HepG2 (cell line): ENCODE results near the gene PSMC4. TPM values are rescaled to one million over a fixed set of nuclear protein-coding genes. Genes with fewer than 3 reads are reported as not detected.
A peak's percentile ranks its signal among the peaks of the same experiment; 100 is the strongest.

ENCODE experiments used
- CBX1 ChIP-seq: IDR thresholded peaks from one replicate; pipeline ENCODE4 v1.6.1; 2016; ENCODE audit warnings: antibody characterized with exemption, low read depth
- DNMT3B ChIP-seq: conservative IDR thresholded peaks from 2 replicates; pipeline ENCODE4 v1.6.1; 2016; ENCODE audit warnings: missing biosample characterization, control low read depth
- FOXA3 ChIP-seq: IDR thresholded peaks from 2 replicates; pipeline ENCODE4 v1.6.1; 2016; ENCODE audit warnings: missing genetic modification reagents, missing compliant biosample characterization
- GZF1 ChIP-seq: sonication (generic); formaldehyde crosslinking; IDR thresholded peaks from 2 replicates; pipeline ENCODE4 v1.5.1; 2020; ENCODE audit warnings: mild to moderate bottlenecking, missing genetic modification reagents
- HDAC6 ChIP-seq: fragments of 200-600 bp; sonication (generic); IDR thresholded peaks from 2 replicates; pipeline ENCODE4 v1.7.0; 2017; ENCODE audit warnings: mild to moderate bottlenecking, antibody characterized with exemption, low read length, low read depth
- HMGA1 ChIP-seq: sonication (generic); formaldehyde crosslinking; conservative IDR thresholded peaks from 2 replicates; pipeline ENCODE4 v1.4.0; 2020; ENCODE audit warnings: missing genetic modification reagents
- HNRNPUL1 ChIP-seq: fragments of 200-400 bp; formaldehyde crosslinking; IDR thresholded peaks from 2 replicates; pipeline ENCODE4 v1.6.1; 2017; ENCODE audit warnings: low read depth, mild to moderate bottlenecking, low read length, moderate library complexity
- HOXA7 ChIP-seq: sonication (generic); formaldehyde crosslinking; IDR thresholded peaks from 2 replicates; pipeline ENCODE4 v1.8.1; 2022; ENCODE audit warnings: mild to moderate bottlenecking, missing genetic modification reagents, moderate library complexity
- KLF11 ChIP-seq: IDR thresholded peaks from 2 replicates; pipeline ENCODE4 v1.6.1; 2016; ENCODE audit warnings: missing compliant biosample characterization
- MIXL1 ChIP-seq: IDR thresholded peaks from 2 replicates; pipeline ENCODE4 v1.6.1; 2016
- MTA3 ChIP-seq: sonication (generic); formaldehyde crosslinking; IDR thresholded peaks from 2 replicates; pipeline ENCODE4 v1.4.0; 2020; ENCODE audit warnings: missing genetic modification reagents
- RBFOX2 ChIP-seq: fragments of 200-400 bp; formaldehyde crosslinking; IDR thresholded peaks from 2 replicates; pipeline ENCODE4 v1.6.1; 2017; ENCODE audit warnings: low read depth, mild to moderate bottlenecking, low read length
- RERE ChIP-seq: IDR thresholded peaks from 2 replicates; pipeline ENCODE4 v1.6.1; 2016; ENCODE audit warnings: low read depth, missing genetic modification reagents, missing compliant biosample characterization
- SIX1 ChIP-seq: sonication (generic); formaldehyde crosslinking; IDR thresholded peaks from 2 replicates; pipeline ENCODE4 v1.4.0; 2020; ENCODE audit warnings: missing genetic modification reagents, borderline replicate concordance
- SNRNP70 ChIP-seq: fragments of 200-400 bp; formaldehyde crosslinking; IDR thresholded peaks from 2 replicates; pipeline ENCODE4 v1.6.1; 2017; ENCODE audit warnings: mild to moderate bottlenecking, low read depth, low read length, moderate library complexity
- THAP8 ChIP-seq: sonication (generic); formaldehyde crosslinking; IDR thresholded peaks from 2 replicates; pipeline ENCODE4 v1.5.1; 2020; ENCODE audit warnings: missing genetic modification reagents, mild to moderate bottlenecking, borderline replicate concordance
- XBP1 ChIP-seq: sonication (generic); formaldehyde crosslinking; IDR thresholded peaks from 2 replicates; pipeline ENCODE4 v1.5.0; 2020; ENCODE audit warnings: missing genetic modification reagents
- ZBTB20 ChIP-seq: sonication (generic); formaldehyde crosslinking; IDR thresholded peaks from 2 replicates; pipeline ENCODE4 v1.8.1; 2023; ENCODE audit warnings: missing genetic modification reagents, low read depth, mild to moderate bottlenecking, borderline replicate concordance
- ZNF543 ChIP-seq: sonication (generic); formaldehyde crosslinking; IDR thresholded peaks from 2 replicates; pipeline ENCODE4 v1.4.0; 2020; ENCODE audit warnings: mild to moderate bottlenecking, missing genetic modification reagents
- ZNF616 ChIP-seq: sonication (generic); formaldehyde crosslinking; IDR thresholded peaks from 2 replicates; pipeline ENCODE4 v1.5.0; 2020; ENCODE audit warnings: low read depth, mild to moderate bottlenecking, missing genetic modification reagents
- ZNF710 ChIP-seq: sonication (generic); formaldehyde crosslinking; IDR thresholded peaks from 2 replicates; pipeline ENCODE4 v1.5.0; 2020; ENCODE audit warnings: mild to moderate bottlenecking, missing genetic modification reagents, borderline replicate concordance
- polyA plus RNA-seq, 8 experiments: library from polyadenylated mRNA; depleted of rRNA in 3 of 8; stranded (reverse) in 7 of 8; unstranded in 1 of 8; fragments of >200 nt; fragmentation: Illumina TruSeq in 4 of 8; extraction: Trizol in 4 of 8; gene quantifications; 2 replicates each; pipeline versions ENCODE4 v1.2.1 to v1.2.3, GENCODE V29; 2011 to 2016; ENCODE audit warnings: low read depth in 4 of 8, missing spikeins in 1 of 8, mixed read lengths in 1 of 8; ENCODE audit not compliant: insufficient read depth in 1 of 8
- total RNA-seq, 5 experiments: library from RNA; depleted of rRNA; stranded (reverse); fragments of >200 nt; fragmentation: Illumina TruSeq; extraction: Trizol; gene quantifications; 2 replicates each; pipeline ENCODE4 v1.2.3, GENCODE V29; 2016; ENCODE audit warnings: low read depth in 1 of 5
- TF ChIP-seq, protein P1 (sequence below): sonication (generic); formaldehyde crosslinking; IDR thresholded peaks from 2 replicates; pipeline ENCODE4 v1.8.1; 2023; ENCODE audit warnings: mild to moderate bottlenecking, missing genetic modification reagents, borderline replicate concordance

The PSMC4 gene
- total and polyA plus RNA-seq, 2 of the 13 experiments (the other 11 are each of a cell fraction or from before 2014, with no cell fraction given) = 49.9 to 160 TPM

- TF ChIP-seq THAP8 (no peak), XBP1 (CRISPR knock-in tag) (0 out of 2 replicates have a peak, but pooled peaks have one; percentile 53), RERE (CRISPR knock-in tag) (peak; percentile 44; the same call in 1 of the 2 replicates), SIX1 (CRISPR knock-in tag) (no peak; the same call in 1 of the 2 replicates), ZBTB20 (0 out of 2 replicates have a peak, but pooled peaks have one; percentile 35), HOXA7 (CRISPR knock-in tag) (no peak), HMGA1 (CRISPR knock-in tag) (no peak), ZNF710 (CRISPR knock-in tag) (peak; percentile 79; the same call in 1 of the 2 replicates), FOXA3 (CRISPR knock-in tag) (peak; percentile 67), DNMT3B (CRISPR knock-in tag) (no peak), ZNF616 (CRISPR knock-in tag) (no peak), CBX1 (peak; percentile 74), GZF1 (CRISPR knock-in tag) (no peak), HNRNPUL1 (no peak), SNRNP70 (no peak), ZNF543 (CRISPR knock-in tag) (no peak), HDAC6 (no peak), MIXL1 (CRISPR knock-in tag) (peak; percentile 92), RBFOX2 (peak; percentile 85), KLF11 (CRISPR knock-in tag) (peak; percentile 83; the same call in 1 of the 2 replicates), MTA3 (CRISPR knock-in tag) (no peak)
- TF ChIP-seq, protein P1, sequence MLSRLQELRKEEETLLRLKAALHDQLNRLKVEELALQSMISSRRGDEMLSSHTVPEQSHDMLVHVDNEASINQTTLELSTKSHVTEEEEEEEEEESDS (CRISPR knock-in tag) = no peak
Measured at GRCh38 chr19:39970675-39971379, at the start of gene PSMC4 (continued).
